Measurements from ENCODE around the gene FCN1. TPM values are rescaled to one million over a fixed set of nuclear protein-coding genes. Genes with fewer than 3 reads are reported as not detected.
"Not testable (repeated sequence)": the region's sequence is repeated elsewhere in the genome, so short reads cannot be mapped to it uniquely, and the experiment has no call there.

Gene FCN1
- total RNA-seq, 1 donor from 2014 or later, result 2.9 TPM

DNA sequence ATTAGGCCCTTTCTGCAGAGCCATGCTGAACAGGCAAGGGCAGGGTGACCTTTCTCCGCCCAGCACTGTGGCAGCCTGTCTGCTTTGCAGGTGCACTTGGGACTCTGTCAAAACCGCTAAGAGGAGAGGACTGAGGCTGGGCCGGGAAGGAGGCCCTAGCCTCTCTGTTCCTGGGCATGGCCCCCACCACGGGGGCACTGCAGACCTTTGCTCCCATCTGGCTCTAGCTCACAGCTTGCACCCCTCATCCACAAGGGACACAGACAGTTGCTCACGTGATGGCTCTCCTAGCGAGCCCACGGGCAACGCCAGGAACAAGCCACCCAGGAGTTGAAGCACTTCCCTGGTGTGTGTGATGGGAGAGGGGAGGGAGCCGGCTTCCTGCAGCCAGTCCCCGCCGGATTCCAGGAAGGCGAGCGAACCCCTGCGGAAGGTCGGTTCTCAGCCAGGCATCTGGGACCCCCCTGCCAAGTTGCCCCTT, 43.0 kb upstream of the FCN1 start:
- no peaks in the 10 kb centered on the region for H3K36me3 ChIP-seq
- intact Hi-C loops (cut with micrococcal nuclease), result no loop called here
- TF ChIP-seq, protein P1, sequence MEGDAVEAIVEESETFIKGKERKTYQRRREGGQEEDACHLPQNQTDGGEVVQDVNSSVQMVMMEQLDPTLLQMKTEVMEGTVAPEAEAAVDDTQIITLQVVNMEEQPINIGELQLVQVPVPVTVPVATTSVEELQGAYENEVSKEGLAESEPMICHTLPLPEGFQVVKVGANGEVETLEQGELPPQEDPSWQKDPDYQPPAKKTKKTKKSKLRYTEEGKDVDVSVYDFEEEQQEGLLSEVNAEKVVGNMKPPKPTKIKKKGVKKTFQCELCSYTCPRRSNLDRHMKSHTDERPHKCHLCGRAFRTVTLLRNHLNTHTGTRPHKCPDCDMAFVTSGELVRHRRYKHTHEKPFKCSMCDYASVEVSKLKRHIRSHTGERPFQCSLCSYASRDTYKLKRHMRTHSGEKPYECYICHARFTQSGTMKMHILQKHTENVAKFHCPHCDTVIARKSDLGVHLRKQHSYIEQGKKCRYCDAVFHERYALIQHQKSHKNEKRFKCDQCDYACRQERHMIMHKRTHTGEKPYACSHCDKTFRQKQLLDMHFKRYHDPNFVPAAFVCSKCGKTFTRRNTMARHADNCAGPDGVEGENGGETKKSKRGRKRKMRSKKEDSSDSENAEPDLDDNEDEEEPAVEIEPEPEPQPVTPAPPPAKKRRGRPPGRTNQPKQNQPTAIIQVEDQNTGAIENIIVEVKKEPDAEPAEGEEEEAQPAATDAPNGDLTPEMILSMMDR (IDR thresholded peaks at IDR 0.05; ENCODE audit: borderline replicate concordance), result no peak
- H3K27ac ChIP-seq (replicated peaks), result no peak overlapping the region
- no peak for DNase-seq
- peaks cover 4% of the 10 kb centered on the region for H3K27me3 ChIP-seq (ENCODE audit: low read depth)
- no peak overlapping the region for H3K4me3 ChIP-seq
- H3K9me3 ChIP-seq (replicated peaks), result no peaks in the 10 kb centered on the region
- peaks cover 20% of the 10 kb centered on the region for H3K4me1 ChIP-seq

DNA sequence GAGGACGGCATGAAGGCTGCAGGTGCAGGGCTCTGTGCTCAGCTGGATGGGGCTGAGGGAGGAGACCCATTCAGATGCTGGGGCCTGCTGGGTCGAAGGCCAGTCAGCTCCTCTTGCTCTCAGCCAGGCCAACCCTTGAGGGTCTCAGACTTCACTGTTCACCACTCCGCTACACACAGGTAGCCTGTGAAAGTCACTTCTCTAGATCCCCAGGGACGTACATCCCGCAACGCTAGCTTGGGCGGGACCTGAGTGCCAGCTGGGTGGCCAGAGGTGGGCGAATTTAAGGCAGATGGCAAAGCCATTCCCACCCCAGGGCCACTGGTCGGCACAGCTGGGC, 42.2 kb upstream of the FCN1 start:
- no peak for DNase-seq
- Histone ChIP-seq H3K4me3 (no peak overlapping the region), H3K27ac (replicated peaks) (no peak overlapping the region), H3K4me1 (peaks cover 20% of the 10 kb centered on the region), H3K9me3 (replicated peaks) (no peaks in the 10 kb centered on the region), H3K36me3 (no peaks in the 10 kb centered on the region), H3K27me3 (ENCODE audit: low read depth) (no peaks in the 10 kb centered on the region)
- TF ChIP-seq, protein P1 (IDR thresholded peaks at IDR 0.05; ENCODE audit: borderline replicate concordance), result no peak
- intact Hi-C loops (cut with micrococcal nuclease), result no loop called here

DNA sequence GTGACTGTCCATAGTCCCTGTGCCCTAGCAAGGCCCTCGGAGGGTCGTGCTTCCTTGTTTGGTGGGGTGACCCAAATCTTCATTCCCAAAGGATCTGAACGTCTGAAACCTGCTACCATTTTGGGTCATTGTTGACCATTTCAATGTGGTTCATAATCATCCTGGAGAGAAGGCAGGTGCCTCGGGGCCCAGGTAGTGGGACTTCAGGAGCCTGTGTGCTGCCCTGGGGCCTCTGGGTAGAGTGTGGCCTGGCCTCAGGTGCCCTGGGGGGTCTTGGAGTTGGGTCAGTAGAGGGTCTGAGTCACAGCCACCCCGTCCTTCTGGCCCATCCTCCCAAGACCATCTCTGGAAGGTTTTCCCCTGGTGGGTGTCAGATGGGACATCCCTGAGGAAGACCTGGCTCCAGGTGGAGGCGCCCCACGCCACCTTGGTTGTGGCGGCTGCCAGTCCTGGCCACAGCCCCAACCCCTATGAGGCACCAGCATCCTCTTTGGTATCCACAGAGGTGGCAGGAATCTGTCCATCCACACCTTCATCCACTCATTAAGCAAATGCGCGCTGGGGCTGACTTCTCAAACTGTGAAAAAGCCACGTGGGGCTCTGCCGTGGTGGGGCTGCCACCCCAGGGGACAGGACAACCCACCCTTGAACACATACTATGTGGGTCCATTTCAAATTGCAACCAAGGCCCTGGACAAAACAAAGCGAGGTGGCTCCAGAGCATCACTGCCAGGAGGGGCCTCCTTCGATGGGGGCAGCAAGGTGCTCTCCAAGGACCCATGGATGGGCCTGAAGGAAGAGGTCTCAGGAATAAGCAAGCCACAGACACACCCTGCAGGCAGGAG, 41.6 kb upstream of the FCN1 start:
- TF ChIP-seq, protein P1 (IDR thresholded peaks at IDR 0.05; ENCODE audit: borderline replicate concordance), result no peak
- no peak for DNase-seq
- Histone ChIP-seq H3K9me3 (replicated peaks) (no peaks in the 10 kb centered on the region), H3K27ac (replicated peaks) (no peak overlapping the region), H3K36me3 (no peaks in the 10 kb centered on the region), H3K4me3 (no peak overlapping the region), H3K27me3 (ENCODE audit: low read depth) (no peaks in the 10 kb centered on the region), H3K4me1 (peaks cover 20% of the 10 kb centered on the region)
- intact Hi-C loops (cut with micrococcal nuclease), result no loop called here

DNA sequence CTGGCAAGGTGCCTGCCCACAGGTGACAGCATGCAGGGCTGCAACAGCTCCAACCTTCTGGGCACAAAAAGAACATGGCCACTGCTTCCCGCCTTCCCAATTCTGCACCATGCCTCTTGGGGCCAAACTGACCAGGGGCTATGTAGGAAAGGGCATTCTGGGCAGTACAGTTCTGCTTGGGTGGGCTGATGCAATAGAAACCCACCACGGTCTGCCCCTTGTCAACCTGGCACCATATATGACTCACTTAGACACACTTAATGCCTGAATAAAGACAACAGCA, 40.2 kb upstream of the FCN1 start:
- Histone ChIP-seq H3K9me3 (replicated peaks) (no peaks in the 10 kb centered on the region), H3K36me3 (no peaks in the 10 kb centered on the region), H3K27me3 (ENCODE audit: low read depth) (no peaks in the 10 kb centered on the region), H3K27ac (replicated peaks) (no peak overlapping the region), H3K4me1 (peaks cover 20% of the 10 kb centered on the region), H3K4me3 (no peak overlapping the region)
- intact Hi-C loops (cut with micrococcal nuclease), result no loop called here
- DNase-seq, result no peak
- TF ChIP-seq, protein P1 (IDR thresholded peaks at IDR 0.05; ENCODE audit: borderline replicate concordance), result no peak

DNA sequence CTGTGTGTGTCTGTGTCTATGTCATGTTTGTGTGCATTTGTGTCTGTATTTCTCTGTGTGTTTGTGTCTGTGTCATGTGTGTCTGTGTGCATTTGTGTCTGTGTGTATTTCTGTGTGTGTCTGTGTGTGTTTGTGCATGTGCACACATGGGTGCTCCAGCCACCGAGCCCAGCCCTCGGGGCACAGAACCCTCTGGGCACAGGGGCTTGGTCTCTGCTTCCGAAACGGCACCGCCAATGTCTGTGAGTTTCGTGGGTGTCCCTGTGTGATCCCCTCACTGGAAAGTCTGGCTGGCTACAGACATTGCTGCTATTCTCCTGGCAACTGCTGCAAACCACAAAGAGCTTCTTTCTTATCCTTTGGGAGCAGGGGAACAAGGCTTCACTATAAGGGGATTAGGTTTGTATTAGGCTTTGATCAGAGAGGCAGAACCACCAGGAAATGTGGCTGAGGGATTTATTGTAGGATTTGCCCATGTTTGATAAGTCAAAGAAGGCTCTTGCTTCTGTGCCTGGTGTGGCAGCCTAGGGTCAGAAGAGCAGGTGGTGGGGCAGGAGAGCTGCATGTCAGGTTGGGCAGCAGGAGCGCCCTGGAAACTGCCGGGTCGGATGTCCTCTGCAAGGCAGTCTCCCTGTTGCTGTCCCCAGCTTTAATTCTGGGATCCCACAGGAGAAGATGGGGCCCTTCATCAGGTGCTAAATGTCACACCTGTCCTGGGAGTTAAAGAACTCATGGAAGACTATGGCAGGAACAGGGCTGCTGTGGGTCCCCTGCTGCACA, 39.6 kb upstream of the FCN1 start:
- Histone ChIP-seq H3K4me3 (no peak overlapping the region), H3K9me3 (replicated peaks) (peaks cover 2% of the 10 kb centered on the region), H3K36me3 (no peaks in the 10 kb centered on the region), H3K4me1 (peaks cover 20% of the 10 kb centered on the region), H3K27ac (replicated peaks) (no peak overlapping the region), H3K27me3 (ENCODE audit: low read depth) (no peaks in the 10 kb centered on the region)
- intact Hi-C loops (cut with micrococcal nuclease), result no loop called here
- TF ChIP-seq, protein P1 (IDR thresholded peaks at IDR 0.05; ENCODE audit: borderline replicate concordance), result no peak
- DNase-seq, result no peak

DNA sequence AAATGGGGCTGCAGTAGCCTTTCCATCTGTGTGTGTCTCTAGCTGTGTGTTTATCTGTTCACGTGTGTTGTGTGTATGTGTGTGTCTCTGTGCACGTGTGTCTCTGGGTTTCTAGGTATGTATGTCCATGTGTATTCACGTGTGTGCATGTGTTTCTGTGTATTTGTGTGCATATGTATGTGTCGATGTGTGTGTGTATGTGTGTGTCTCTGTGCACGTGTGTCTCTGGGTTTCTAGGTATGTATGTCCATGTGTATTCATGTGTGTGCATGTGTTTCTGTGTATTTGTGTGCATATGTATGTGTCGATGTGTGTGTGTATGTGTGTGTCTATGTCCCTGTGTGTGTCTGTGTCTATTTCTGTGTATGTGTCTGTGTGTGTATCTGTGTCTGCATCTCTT, 38.7 kb upstream of the FCN1 start:
- H3K4me1 ChIP-seq; H3K9me3 ChIP-seq (replicated peaks); H3K27ac ChIP-seq (replicated peaks); H3K36me3 ChIP-seq; intact Hi-C loops (cut with micrococcal nuclease); H3K27me3 ChIP-seq (ENCODE audit: low read depth); H3K4me3 ChIP-seq; DNase-seq: not testable (repeated sequence)

Data from left ventricle myocardium inferior (tissue), 1 donor.